SK-N-SH (cell line): ENCODE data around the gene CCDC197. TPM values are rescaled to one million over a fixed set of nuclear protein-coding genes. Genes with fewer than 3 reads are reported as not detected.

Source experiments
- CTCF ChIA-PET: fragments of 300-600, 350-600 bp; formaldehyde crosslinking; extraction: SDS; loops from one replicate; lab custom pipeline; 2021; lab: Yijun Ruan, JAX
- POLR2A ChIA-PET: fragments of 350-600 bp; sonication (Branson Sonifier 250); formaldehyde crosslinking; extraction: SDS; loops from one replicate; lab custom pipeline; 2020; ENCODE audit warnings: antibody characterized with exemption, inconsistent platforms; lab: Yijun Ruan, JAX
- DNase-seq: peaks from one replicate; pipeline ENCODE4 v3.0.0; 2012
- H2AFZ ChIP-seq: fragments of 200-600 bp; sonication (generic); 2 replicates; pipeline ENCODE4 v1.8.1; 2016; ENCODE audit warnings: antibody characterized with exemption, mild to moderate bottlenecking, low read depth
- H3F3A ChIP-seq: fragments of 200-600 bp; sonication (generic); replicated peaks from 2 replicates; pipeline ENCODE3; 2016; ENCODE audit warnings: antibody characterized with exemption, mild to moderate bottlenecking; ENCODE audit not compliant: insufficient read depth
- H3K27ac ChIP-seq, 2 experiments: fragments of 200-500 bp in 1 of 2; fragments of 200-600 bp in 1 of 2; sonication (Bioruptor generic) in 1 of 2; sonication (generic), shearing (Covaris generic) in 1 of 2; 2 replicates each; pipeline versions ENCODE4 v1.5.1 to v1.6.1; 2014 to 2016; ENCODE audit warnings: low read depth in 2 of 2, inconsistent platforms in 1 of 2, low read length in 1 of 2, mild to moderate bottlenecking in 1 of 2, mixed read lengths in 1 of 2
- H3K27me3 ChIP-seq: fragments of 200-600 bp; sonication (generic), shearing (Covaris generic); 2 replicates; pipeline ENCODE4 v1.6.1; 2016; ENCODE audit warnings: mixed run types; ENCODE audit not compliant: insufficient read depth
- H3K36me3 ChIP-seq, 2 experiments: fragments of 200-500 bp in 1 of 2; fragments of 200-600 bp in 1 of 2; sonication (Bioruptor generic) in 1 of 2; sonication (generic) in 1 of 2; replicated peaks in 1 of 2; 2 replicates each; pipeline versions ENCODE3 to v1.5.1; 2014 to 2016; ENCODE audit warnings: low read length in 1 of 2, mild to moderate bottlenecking in 1 of 2; ENCODE audit not compliant: insufficient read depth in 2 of 2, control insufficient read depth in 1 of 2
- H3K4me1 ChIP-seq, 2 experiments: fragments of 200-500 bp in 1 of 2; fragments of 200-600 bp in 1 of 2; sonication (Bioruptor generic) in 1 of 2; sonication (generic), shearing (Covaris generic) in 1 of 2; 2 replicates each; pipeline versions ENCODE4 v1.5.1 to v1.6.1; 2014 to 2016; ENCODE audit warnings: low read depth in 1 of 2, low read length in 1 of 2, mixed run types in 1 of 2; ENCODE audit not compliant: insufficient read depth in 2 of 2, control insufficient read depth in 1 of 2
- H3K4me2 ChIP-seq: fragments of 200-600 bp; sonication (generic), shearing (Covaris generic); 2 replicates; pipeline ENCODE4 v1.6.1; 2017; ENCODE audit warnings: mixed run types
- H3K4me3 ChIP-seq, 2 experiments: fragments of 200-500 bp in 1 of 2; fragments of 200-600 bp in 1 of 2; sonication (Bioruptor generic) in 1 of 2; sonication (generic), shearing (Covaris generic) in 1 of 2; 2 replicates each; pipeline versions ENCODE4 v1.5.1 to v1.8.1; 2014 to 2016; ENCODE audit warnings: low read depth in 2 of 2, inconsistent platforms in 1 of 2, low read length in 1 of 2, mild to moderate bottlenecking in 1 of 2, mixed read lengths in 1 of 2, moderate library complexity in 1 of 2
- H3K79me2 ChIP-seq: fragments of 200-600 bp; sonication (generic); 2 replicates; pipeline ENCODE4 v1.8.1; 2017; ENCODE audit warnings: mild to moderate bottlenecking; ENCODE audit not compliant: insufficient read depth
- H3K9ac ChIP-seq: fragments of 200-600 bp; sonication (generic); 2 replicates; pipeline ENCODE4 v1.6.1; 2017; ENCODE audit warnings: mixed run types
- H3K9me2 ChIP-seq: fragments of 200-600 bp; sonication (generic); 2 replicates; pipeline ENCODE4 v1.6.1; 2017; ENCODE audit warnings: mixed run types
- H3K9me3 ChIP-seq: fragments of 200-600 bp; sonication (generic); 2 replicates; pipeline ENCODE4 v1.6.1; 2017; ENCODE audit warnings: mixed run types, mild to moderate bottlenecking, moderate library complexity
- H4K20me1 ChIP-seq: fragments of 200-600 bp; sonication (generic); 2 replicates; pipeline ENCODE4 v1.6.1; 2017; ENCODE audit warnings: mild to moderate bottlenecking, mixed run types; ENCODE audit not compliant: insufficient read depth
- CTCF ChIP-seq: fragments of 200-600 bp; sonication (generic); IDR thresholded peaks from 2 replicates; pipeline ENCODE4 v1.6.1; 2017; ENCODE audit warnings: antibody characterized with exemption, mild to moderate bottlenecking, moderate library complexity
- ELF1 ChIP-seq: IDR thresholded peaks from 2 replicates; pipeline ENCODE4 v1.4.0; 2012
- EP300 ChIP-seq, 2 experiments: IDR thresholded peaks; 2 replicates each; pipeline versions ENCODE4 v1.4.0 to v1.6.1; 2012; ENCODE audit warnings: borderline replicate concordance in 1 of 2, low read depth in 1 of 2, low read length in 1 of 2
- EZH2phosphoT487 ChIP-seq: fragments of 200-600 bp; sonication (generic); IDR thresholded peaks from 2 replicates; pipeline ENCODE4 v1.6.1; 2017; ENCODE audit warnings: low read depth, mixed run types, mild to moderate bottlenecking, antibody characterized with exemption, moderate library complexity, borderline replicate concordance
- FOXJ3 ChIP-seq: sonication (generic); formaldehyde crosslinking; IDR thresholded peaks from 2 replicates; pipeline ENCODE4 v1.5.1; 2020; ENCODE audit warnings: mild to moderate bottlenecking, missing genetic modification reagents
- GABPA ChIP-seq: IDR thresholded peaks from 2 replicates; pipeline ENCODE4 v1.4.0; 2012; ENCODE audit warnings: low read depth, mild to moderate bottlenecking
- GATA2 ChIP-seq: sonication (generic); formaldehyde crosslinking; IDR thresholded peaks from 2 replicates; pipeline ENCODE4 v1.5.0; 2020; ENCODE audit warnings: mild to moderate bottlenecking, missing genetic modification reagents
- IRF3 ChIP-seq: fragments of 150-350 bp; IDR thresholded peaks from 2 replicates; pipeline ENCODE4 v1.6.1; 2016; ENCODE audit warnings: mild to moderate bottlenecking, low read depth, low read length
- JUND ChIP-seq: IDR thresholded peaks from 2 replicates; pipeline ENCODE4 v1.4.0; 2012
- MEF2A ChIP-seq: IDR thresholded peaks from 2 replicates; pipeline ENCODE4 v1.4.0; 2012; ENCODE audit warnings: low read depth, borderline replicate concordance
- NFIC ChIP-seq: IDR thresholded peaks from 2 replicates; pipeline ENCODE4 v1.4.0; 2012; ENCODE audit warnings: borderline replicate concordance
- REST ChIP-seq: IDR thresholded peaks from 2 replicates; pipeline ENCODE4 v1.6.1; 2012; ENCODE audit warnings: mild to moderate bottlenecking, low read depth, low read length, moderate library complexity
- RFX5 ChIP-seq: IDR thresholded peaks from 2 replicates; pipeline ENCODE4 v1.6.1; 2012; ENCODE audit warnings: mild to moderate bottlenecking, improper control_type of control experiment, low read length
- SIN3A ChIP-seq: IDR thresholded peaks from 2 replicates; pipeline ENCODE4 v1.6.1; 2012; ENCODE audit warnings: low read depth, mild to moderate bottlenecking, low read length, moderate library complexity, borderline replicate concordance
- TAF1 ChIP-seq: IDR thresholded peaks from 2 replicates; pipeline ENCODE4 v1.6.1; 2012; ENCODE audit warnings: low read depth, mild to moderate bottlenecking, low read length, moderate library complexity, borderline replicate concordance
- TCF12 ChIP-seq: IDR thresholded peaks from 2 replicates; pipeline ENCODE4 v1.4.0; 2012
- USF1 ChIP-seq: IDR thresholded peaks from 2 replicates; pipeline ENCODE4 v1.4.0; 2012; ENCODE audit warnings: low read depth, borderline replicate concordance
- YY1 ChIP-seq: IDR thresholded peaks from 2 replicates; pipeline ENCODE4 v1.4.0; 2012; ENCODE audit warnings: low read depth, mild to moderate bottlenecking
- WGBS: methylation state at CpG from one replicate; pipeline ENCODE4 v1.1.6; 2017; ENCODE audit warnings: low lambda C conversion rate; 5-methylcytosine and 5-hydroxymethylcytosine counted together
- polyA plus RNA-seq, 3 experiments: library from polyadenylated mRNA; depleted of rRNA; stranded (reverse); fragments of >200 nt; gene quantifications; 2 replicates each; pipeline ENCODE4 v1.2.3, GENCODE V29; 2012

Gene CCDC197
- polyA plus RNA-seq, 1 of the 3 experiments (the other 2 are of a cell fraction): not detected

GRCh38 chr14:93977171-93977570 lies 19.9 kb upstream of the CCDC197 start:
- 70% methylated on average over 4 of the region's 5 CpGs for WGBS
- Histone ChIP-seq H3K79me2 (no peaks in the 10 kb centered on the region), H3K36me3 (no peaks in the 10 kb centered on the region), H3K9ac (no peak overlapping the region), H3F3A (no peaks in the 10 kb centered on the region), H2AFZ (no peak overlapping the region), H3K4me2 (no peak overlapping the region), H3K9me2 (no peaks in the 10 kb centered on the region), H3K4me1 (peaks cover 0 to 3% of the 10 kb centered on the region in 2 experiments; a peak in 1 of 4 replicates), H3K4me3 (no peak overlapping the region), H3K27me3 (no peaks in the 10 kb centered on the region), H3K27ac (no peak overlapping the region), H3K9me3 (no peaks in the 10 kb centered on the region), H4K20me1 (no peaks in the 10 kb centered on the region)
- no peak for DNase-seq
- POLR2A ChIA-PET: no interaction called here
- CTCF ChIA-PET: interaction anchor here (1.0 to 1.8 kb wide), 2 partner anchors 24 to 38 kb away, joined by 3 to 6 read pairs; no protein-coding TSS in a partner anchor
- no peak for TF ChIP-seq ELF1
- no peak for TF ChIP-seq MEF2A
- no peak for TF ChIP-seq EP300 (IDR thresholded peaks at IDR 0.05; ENCODE audit: borderline replicate concordance in 1 of 2, low read depth in 1 of 2, low read length in 1 of 2)
- TF ChIP-seq IRF3: no peak
- no peak for TF ChIP-seq JUND
- no peak for TF ChIP-seq FOXJ3

GRCh38 chr14:93977790-93978581 lies 19.1 kb upstream of the CCDC197 start:
- ChIA-PET CTCF (interaction anchor here (0.6 to 2.3 kb wide), 4 partner anchors 23 to 394 kb away, joined by 3 to 9 read pairs (median 4); no protein-coding TSS in a partner anchor), POLR2A (no interaction called here)

More at GRCh38 chr14:93977790-93978581, 19.1 kb upstream of the CCDC197 start:
- Histone ChIP-seq H3K4me2 (no peak overlapping the region), H3K27ac (no peak overlapping the region), H3K9ac (no peak overlapping the region), H3F3A (no peaks in the 10 kb centered on the region), H3K27me3 (no peaks in the 10 kb centered on the region), H3K9me3 (no peaks in the 10 kb centered on the region), H2AFZ (no peak overlapping the region), H3K36me3 (no peaks in the 10 kb centered on the region), H3K4me1 (peaks cover 0 to 3% of the 10 kb centered on the region in 2 experiments; a peak in 1 of 4 replicates), H3K79me2 (no peaks in the 10 kb centered on the region), H4K20me1 (no peaks in the 10 kb centered on the region), H3K4me3 (no peak overlapping the region), H3K9me2 (no peaks in the 10 kb centered on the region)
- no peak for DNase-seq
- WGBS: 80% methylated on average over 11 of the region's 11 CpGs
- TF ChIP-seq TAF1 (no peak), NFIC (no peak), CTCF (no peak), TCF12 (no peak), GATA2 (no peak), REST (no peak), YY1 (no peak), USF1 (no peak), RFX5 (no peak), EZH2phosphoT487 (no peak), MEF2A (no peak), GABPA (no peak), SIN3A (no peak), JUND (no peak), IRF3 (no peak)
